SU-DHL-6 (cell line): ENCODE measurements around the gene AP3D1.

Experiments used
- EZH2phosphoT487 ChIP-seq: fragments of 200-600 bp; sonication (generic), shearing (Covaris generic); conservative IDR thresholded peaks from 2 replicates; pipeline ENCODE4 v1.6.1; 2018; ENCODE audit warnings: mild to moderate bottlenecking, antibody characterized with exemption, low read length, moderate library complexity, mixed read lengths
- TF ChIP-seq, protein P1 (sequence below): fragments of 200-600 bp; sonication (generic); IDR thresholded peaks from one replicate; pipeline ENCODE4 v1.5.1; 2017; ENCODE audit warnings: antibody characterized with exemption, mild to moderate bottlenecking, low read length, moderate library complexity; ENCODE audit not compliant: insufficient read depth, poor library complexity, severe bottlenecking

DNA sequence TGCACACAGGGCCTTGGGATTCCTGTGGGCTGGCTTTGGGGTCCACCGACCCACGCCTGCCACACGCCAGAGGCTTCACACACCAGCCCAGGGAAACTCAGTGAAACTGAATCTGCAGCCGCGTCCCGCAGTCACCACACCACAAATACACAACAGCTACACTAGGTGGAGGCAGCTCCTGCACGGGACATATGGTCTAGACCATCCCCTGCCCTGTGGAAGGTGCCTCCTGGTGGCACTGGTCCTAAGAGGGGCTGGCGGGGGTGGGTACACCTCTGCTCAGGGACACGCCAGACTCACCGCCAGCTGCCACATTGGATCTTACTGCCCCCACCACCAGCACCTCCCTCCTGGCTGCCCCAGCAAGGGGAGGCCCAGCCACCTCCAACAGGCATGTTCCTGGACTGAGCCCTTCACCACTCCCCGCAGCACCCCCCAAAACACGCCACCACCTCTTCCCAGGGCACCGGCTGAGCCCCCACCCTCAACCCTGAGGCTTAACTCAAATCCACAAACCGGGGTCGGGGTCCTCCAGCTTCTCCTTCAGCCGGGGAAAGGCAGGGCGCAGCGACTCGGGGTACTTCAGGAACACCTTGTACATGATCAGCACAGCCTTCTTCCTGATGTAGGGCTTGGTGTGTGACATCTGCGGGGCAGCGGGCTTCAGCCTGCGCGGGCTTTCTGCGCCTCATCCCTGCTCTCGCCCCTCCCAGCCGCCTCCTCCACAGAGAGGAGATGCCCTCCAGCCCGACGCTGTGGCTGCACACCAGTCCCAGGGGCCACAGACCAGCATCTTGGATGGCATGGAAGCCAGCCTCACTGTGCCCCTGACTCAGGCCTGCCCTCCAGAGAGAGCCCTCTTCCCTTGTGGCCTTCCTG is 21.2 kb downstream of the AP3D1 start:
- TF ChIP-seq, protein P1, sequence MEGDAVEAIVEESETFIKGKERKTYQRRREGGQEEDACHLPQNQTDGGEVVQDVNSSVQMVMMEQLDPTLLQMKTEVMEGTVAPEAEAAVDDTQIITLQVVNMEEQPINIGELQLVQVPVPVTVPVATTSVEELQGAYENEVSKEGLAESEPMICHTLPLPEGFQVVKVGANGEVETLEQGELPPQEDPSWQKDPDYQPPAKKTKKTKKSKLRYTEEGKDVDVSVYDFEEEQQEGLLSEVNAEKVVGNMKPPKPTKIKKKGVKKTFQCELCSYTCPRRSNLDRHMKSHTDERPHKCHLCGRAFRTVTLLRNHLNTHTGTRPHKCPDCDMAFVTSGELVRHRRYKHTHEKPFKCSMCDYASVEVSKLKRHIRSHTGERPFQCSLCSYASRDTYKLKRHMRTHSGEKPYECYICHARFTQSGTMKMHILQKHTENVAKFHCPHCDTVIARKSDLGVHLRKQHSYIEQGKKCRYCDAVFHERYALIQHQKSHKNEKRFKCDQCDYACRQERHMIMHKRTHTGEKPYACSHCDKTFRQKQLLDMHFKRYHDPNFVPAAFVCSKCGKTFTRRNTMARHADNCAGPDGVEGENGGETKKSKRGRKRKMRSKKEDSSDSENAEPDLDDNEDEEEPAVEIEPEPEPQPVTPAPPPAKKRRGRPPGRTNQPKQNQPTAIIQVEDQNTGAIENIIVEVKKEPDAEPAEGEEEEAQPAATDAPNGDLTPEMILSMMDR: no peak
- no peak for TF ChIP-seq EZH2phosphoT487
